GM21381 (cell line): ENCODE data around the gene F10.

Source experiments
- ATAC-seq: cut with Tn5 transposase; IDR thresholded peaks from one replicate; pipeline ENCODE4 v1.9.1; 2021; ENCODE audit warnings: mild to moderate bottlenecking, moderate library complexity; ENCODE audit not compliant: unreplicated experiment

F10 gene

DNA sequence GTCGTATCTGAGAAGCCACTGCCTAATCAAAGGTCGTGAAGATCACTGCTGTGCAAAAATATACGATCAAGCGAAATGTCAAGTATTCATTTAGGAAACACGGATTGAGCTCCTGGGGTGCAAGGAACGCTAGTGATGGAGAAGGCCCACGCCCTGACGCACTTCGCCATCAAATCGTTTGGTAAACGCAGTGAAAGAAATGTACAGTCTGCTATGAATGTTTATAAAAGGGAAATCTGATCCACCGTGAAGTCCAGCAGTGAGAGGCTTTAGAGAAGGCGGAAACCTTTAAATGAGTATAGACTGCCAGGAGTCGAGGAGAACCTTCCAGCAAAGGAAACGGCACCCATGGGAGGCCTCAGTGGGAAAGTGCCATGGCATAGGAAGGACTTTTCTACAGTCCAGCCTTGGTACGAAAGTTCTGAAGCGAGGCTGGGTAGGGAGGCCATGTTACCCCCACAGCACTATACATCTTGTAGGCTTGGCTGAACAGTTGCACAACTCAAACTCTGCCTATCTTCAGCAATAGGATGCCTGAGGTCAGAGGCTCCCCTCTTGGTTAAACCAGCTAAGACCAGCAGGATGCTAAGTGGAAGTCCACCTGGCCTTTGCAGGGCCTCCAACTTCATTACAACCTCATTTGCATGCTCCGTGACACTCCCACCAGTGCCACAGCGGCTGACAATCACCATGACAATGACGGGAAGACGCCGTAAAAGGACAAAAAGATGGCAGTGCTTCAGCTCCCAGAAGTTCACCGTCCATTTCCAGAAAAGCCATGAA is 65.5 kb downstream of the F10 start:
- no peak for ATAC-seq

DNA sequence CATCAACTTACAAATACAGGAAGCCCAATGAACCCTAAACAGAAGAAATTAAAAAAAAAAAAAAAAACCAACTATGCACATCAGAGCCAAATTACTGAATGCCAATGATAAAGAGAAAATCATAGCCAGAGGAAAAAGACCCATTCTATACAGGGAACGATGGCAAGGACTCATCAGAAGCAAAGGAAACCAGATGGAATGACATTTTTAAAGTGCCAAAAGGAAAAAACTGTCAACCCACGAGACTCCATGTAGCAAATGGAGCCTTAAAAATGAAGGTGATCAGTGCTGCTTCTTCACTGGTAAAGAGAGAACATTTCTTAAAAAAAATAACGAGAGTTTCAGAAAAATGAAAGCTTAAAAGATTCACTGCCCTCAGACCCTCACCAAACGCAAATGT is 67.6 kb downstream of the F10 start:
- no peak for ATAC-seq

DNA sequence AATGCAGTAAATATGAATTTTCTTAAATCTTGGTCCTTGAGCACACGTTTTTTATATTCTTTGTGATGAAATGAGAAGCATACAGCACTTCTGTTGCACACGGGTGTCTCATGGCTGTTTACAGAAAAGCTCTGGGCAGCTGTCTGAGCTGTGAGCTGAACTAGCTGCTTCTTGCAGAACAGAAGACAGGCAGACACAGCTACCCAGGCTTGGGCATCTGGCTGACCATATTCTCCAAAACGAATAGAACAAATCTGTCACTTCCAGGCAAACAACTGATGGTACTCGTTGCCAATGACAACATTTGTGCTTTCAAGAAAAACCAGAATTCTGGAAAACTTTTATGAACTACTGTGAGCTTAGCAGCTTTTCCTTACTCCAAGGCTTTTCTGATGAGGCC is 69.7 kb downstream of the F10 start:
- ATAC-seq = no peak

DNA sequence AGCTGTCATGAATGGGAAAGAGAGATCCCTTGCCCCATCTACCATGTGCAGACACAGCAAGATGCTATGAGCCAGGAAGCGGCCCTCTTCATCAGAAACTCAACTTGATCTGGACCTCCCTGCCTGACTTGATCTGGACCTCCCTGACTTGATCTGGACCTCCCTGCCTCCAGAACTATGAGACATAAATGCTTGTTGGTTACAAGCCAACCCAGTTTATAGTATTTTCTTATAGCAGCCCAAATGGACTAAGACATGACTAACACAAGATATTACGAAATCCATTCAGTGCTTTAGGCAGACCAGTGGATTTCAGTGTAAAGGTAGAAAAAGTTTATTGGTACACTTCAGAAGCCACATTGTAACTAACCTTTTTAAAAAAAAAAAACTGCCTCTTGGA is 70.3 kb downstream of the F10 start:
- ATAC-seq = no peak

DNA sequence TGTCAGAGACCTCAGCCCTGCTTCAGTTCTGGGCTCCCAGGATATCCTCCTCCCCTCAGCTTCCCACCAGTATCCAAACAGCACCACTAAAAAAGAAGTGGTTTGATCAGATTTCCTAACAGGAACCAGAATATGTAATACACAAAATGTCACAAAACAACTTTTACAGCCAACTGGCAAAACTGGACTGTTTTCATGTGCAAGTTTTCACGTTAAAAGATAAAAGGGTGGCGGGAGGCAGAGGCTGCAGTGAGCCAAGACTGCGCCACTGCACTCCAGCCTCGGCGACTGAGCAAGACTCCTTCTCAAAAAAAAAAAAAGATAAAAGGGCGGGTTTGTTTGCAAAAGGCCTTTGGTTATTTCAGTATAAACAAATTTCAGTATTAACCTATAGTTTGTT is 72.8 kb downstream of the F10 start:
- ATAC-seq = no peak

DNA sequence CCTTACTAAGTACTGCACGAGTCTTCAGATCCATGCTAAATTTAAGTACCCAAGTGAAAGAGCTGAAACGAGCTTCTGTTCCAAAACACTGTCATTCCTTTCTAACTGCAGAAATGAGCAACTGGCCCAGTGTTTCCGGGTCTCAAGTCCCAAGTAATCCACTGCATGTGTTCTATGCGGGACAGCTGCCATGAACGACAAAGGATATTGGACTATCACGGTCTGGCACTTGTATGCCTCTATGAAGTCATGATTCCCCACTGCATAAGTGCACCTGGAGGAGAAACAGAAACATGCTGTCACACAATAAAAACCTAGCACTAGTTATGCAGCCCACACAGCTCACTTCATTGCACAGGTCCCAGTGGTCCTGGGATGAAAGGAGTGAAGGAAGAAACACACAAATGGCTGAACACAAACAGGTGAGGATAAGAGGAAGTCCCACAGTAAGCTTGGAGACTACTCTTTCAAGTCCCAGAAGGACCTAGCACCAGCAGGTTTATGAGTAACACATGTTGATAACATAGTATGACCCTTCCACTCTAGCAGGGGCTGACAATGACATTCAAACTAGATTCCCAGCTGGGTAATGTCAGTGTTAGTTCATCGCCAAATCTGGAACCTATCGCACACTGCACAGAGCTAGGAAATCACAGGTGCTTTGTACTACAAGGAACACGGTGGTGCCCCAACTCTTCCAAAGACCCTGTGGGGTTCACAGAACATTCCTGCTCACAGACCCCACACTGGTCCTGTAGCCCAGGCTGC is 74.6 kb downstream of the F10 start:
- ATAC-seq = no peak
